Kidney epithelial cell (primary cell): ENCODE results near the gene RETREG2. TPM values are rescaled to one million over a fixed set of nuclear protein-coding genes. Genes with fewer than 3 reads are reported as not detected.

Experiments
- DNase-seq: peaks from one replicate; pipeline ENCODE4 v3.0.0-alpha.2; 2010; ENCODE audit warnings: low read depth
- H3K27me3 ChIP-seq: 2 replicates; pipeline ENCODE4 v1.6.0; 2011; ENCODE audit warnings: low read length; ENCODE audit not compliant: control insufficient read depth, insufficient read depth
- H3K36me3 ChIP-seq: 2 replicates; pipeline ENCODE4 v1.5.1; 2011; ENCODE audit warnings: low read length; ENCODE audit not compliant: control insufficient read depth, insufficient read depth
- H3K4me3 ChIP-seq: 2 replicates; pipeline ENCODE4 v1.5.1; 2011; ENCODE audit warnings: low read depth, mild to moderate bottlenecking, control low read depth, low read length
- total RNA-seq: library from RNA; depleted of rRNA; stranded (reverse); fragments of >200 nt; gene quantifications from 2 replicates; pipeline ENCODE4 v1.2.3, GENCODE V29; 2015
- TF ChIP-seq, protein P1 (sequence below): IDR thresholded peaks from 2 replicates; pipeline ENCODE4 v1.5.1; 2011; ENCODE audit warnings: mild to moderate bottlenecking, moderate library complexity, low read length, control low read depth, inconsistent platforms; ENCODE audit not compliant: insufficient read depth, poor library complexity, severe bottlenecking

Gene RETREG2
- total RNA-seq, 1 donor from 2014 or later: 111 TPM

- TF ChIP-seq, protein P1, sequence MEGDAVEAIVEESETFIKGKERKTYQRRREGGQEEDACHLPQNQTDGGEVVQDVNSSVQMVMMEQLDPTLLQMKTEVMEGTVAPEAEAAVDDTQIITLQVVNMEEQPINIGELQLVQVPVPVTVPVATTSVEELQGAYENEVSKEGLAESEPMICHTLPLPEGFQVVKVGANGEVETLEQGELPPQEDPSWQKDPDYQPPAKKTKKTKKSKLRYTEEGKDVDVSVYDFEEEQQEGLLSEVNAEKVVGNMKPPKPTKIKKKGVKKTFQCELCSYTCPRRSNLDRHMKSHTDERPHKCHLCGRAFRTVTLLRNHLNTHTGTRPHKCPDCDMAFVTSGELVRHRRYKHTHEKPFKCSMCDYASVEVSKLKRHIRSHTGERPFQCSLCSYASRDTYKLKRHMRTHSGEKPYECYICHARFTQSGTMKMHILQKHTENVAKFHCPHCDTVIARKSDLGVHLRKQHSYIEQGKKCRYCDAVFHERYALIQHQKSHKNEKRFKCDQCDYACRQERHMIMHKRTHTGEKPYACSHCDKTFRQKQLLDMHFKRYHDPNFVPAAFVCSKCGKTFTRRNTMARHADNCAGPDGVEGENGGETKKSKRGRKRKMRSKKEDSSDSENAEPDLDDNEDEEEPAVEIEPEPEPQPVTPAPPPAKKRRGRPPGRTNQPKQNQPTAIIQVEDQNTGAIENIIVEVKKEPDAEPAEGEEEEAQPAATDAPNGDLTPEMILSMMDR: no peak
- DNase-seq: no peak
- H3K27me3 ChIP-seq: no peaks in the 10 kb centered on the region
- H3K36me3 ChIP-seq: peaks cover 5% of the 10 kb centered on the region
- H3K4me3 ChIP-seq: no peak overlapping the region
These were observed 36.1 kb downstream of the RETREG2 start for GRCh38 chr2:219214141-219214540.

- no peak overlapping the region for H3K4me3 ChIP-seq
- no peaks in the 10 kb centered on the region for H3K27me3 ChIP-seq
- TF ChIP-seq, protein P1: no peak
- no peak for DNase-seq
- H3K36me3 ChIP-seq: peaks cover 5% of the 10 kb centered on the region
These were observed 36.7 kb downstream of the RETREG2 start for GRCh38 chr2:219214786-219215185.

DNA sequence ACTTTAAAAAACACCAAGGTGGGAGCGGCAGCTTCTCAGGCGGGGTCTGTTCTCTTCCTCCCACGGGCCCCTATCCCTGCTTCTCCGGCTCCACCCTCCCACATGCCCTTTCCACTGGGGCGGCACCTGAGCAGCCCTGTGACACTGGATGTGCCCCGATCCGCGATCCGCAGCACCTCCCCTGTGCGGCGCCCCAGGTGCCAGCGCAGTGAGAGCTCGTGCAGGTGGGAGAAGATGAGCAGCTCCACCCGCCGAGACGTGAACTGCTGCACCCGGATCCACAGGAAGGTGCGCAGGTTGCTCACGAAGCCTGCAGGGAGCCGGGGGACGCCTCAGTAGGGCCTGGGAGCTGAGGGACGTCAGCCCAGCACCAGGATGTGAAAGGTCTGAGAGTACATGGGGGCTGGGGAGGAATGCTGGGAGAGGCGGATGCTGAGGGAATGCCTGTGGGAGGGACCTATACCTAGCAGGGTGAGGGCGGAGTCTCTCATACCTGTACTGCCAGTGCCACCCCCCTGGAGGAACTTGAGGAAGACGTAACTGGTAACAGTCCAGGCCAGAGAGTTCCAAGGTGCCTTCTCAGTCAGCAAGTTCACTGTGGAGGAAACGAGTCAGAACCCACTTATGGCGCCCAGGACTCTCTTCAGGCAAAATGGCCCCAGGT is 37.9 kb downstream of the RETREG2 start:
- TF ChIP-seq, protein P1: no peak
- no peak for DNase-seq
- Histone ChIP-seq H3K36me3 (peaks cover 3% of the 10 kb centered on the region), H3K4me3 (no peak overlapping the region), H3K27me3 (no peaks in the 10 kb centered on the region)

- DNase-seq: no peak
- TF ChIP-seq, protein P1: no peak
- Histone ChIP-seq H3K36me3 (peaks cover 3% of the 10 kb centered on the region), H3K4me3 (no peak overlapping the region), H3K27me3 (no peaks in the 10 kb centered on the region)
These were observed 38.5 kb downstream of the RETREG2 start for GRCh38 chr2:219216535-219216915.

DNA sequence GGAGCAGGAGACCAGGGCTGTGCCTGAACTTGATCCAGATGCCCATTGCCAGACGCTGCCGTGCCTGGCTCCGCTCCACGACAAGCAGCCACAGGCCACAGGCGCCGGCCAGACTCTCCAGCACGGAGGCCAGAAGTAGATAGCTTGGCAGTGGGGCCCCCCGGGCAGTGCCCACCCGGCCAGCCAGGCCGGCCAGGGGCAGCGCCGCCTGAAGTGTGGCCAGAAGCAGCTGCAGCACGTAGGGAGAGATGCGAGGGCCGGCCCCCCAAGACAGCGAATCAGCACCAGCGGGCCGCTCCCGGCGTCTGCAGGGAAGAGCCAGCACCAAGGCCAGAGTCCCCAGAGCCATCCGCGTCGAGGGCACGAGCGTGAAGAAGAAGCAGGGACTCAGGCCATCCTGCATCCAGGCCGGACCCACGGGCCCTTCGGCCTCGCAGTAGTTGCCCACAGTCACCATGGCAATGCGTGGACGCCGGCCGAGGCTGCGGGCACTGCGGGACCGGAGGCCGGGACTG is 40.2 kb downstream of the RETREG2 start:
- H3K27me3 ChIP-seq: no peaks in the 10 kb centered on the region
- H3K4me3 ChIP-seq: peak overlapping the region; percentile 43
- TF ChIP-seq, protein P1: no peak
- no peak for DNase-seq
- peaks cover 2% of the 10 kb centered on the region for H3K36me3 ChIP-seq
